Astrocyte (in vitro differentiated cells and primary cell): ENCODE results near the gene ALLC. TPM values are rescaled to one million over a fixed set of nuclear protein-coding genes. Genes with fewer than 3 reads are reported as not detected.
A peak's percentile ranks its signal among the peaks of the same experiment; 100 is the strongest.

Experiments
- DNase-seq: peaks from one replicate; pipeline ENCODE4 v3.0.0-alpha.2; 2010; ENCODE audit warnings: low read depth
- FAIRE-seq: peaks from 2 replicates; lab custom pipeline; 2011; peaks lifted over from hg19 to GRCh38; lab: Jason Lieb, UNC
- H2AFZ ChIP-seq: 2 replicates; pipeline ENCODE4 v1.6.0; 2012; ENCODE audit warnings: low read depth, low read length, inconsistent platforms
- H3K27ac ChIP-seq: 2 replicates; pipeline ENCODE4 v1.5.1; 2011; ENCODE audit warnings: low read depth, low read length, inconsistent platforms
- H3K27me3 ChIP-seq: 2 replicates; pipeline ENCODE4 v1.6.0; 2011; ENCODE audit warnings: low read length, inconsistent platforms; ENCODE audit not compliant: insufficient read depth
- H3K36me3 ChIP-seq: 2 replicates; pipeline ENCODE4 v1.5.1; 2011; ENCODE audit warnings: low read length, inconsistent platforms; ENCODE audit not compliant: insufficient read depth
- H3K4me1 ChIP-seq: 2 replicates; pipeline ENCODE4 v1.5.1; 2011; ENCODE audit warnings: low read length, inconsistent platforms; ENCODE audit not compliant: insufficient read depth
- H3K4me2 ChIP-seq: 2 replicates; pipeline ENCODE4 v1.6.0; 2012; ENCODE audit warnings: low read length, inconsistent platforms
- H3K4me3 ChIP-seq: 2 replicates; pipeline ENCODE4 v1.5.1; 2011; ENCODE audit warnings: low read depth, mild to moderate bottlenecking, low read length, inconsistent platforms; ENCODE audit not compliant: insufficient read depth
- H3K79me2 ChIP-seq: 2 replicates; pipeline ENCODE4 v1.6.0; 2012; ENCODE audit warnings: mild to moderate bottlenecking, low read length, inconsistent platforms; ENCODE audit not compliant: insufficient read depth
- H3K9ac ChIP-seq: 2 replicates; pipeline ENCODE4 v1.6.0; 2012; ENCODE audit warnings: mild to moderate bottlenecking, low read length, inconsistent platforms
- H3K9me3 ChIP-seq: 2 replicates; pipeline ENCODE4 v1.5.1; 2012; ENCODE audit warnings: low read depth, mild to moderate bottlenecking, low read length, inconsistent platforms; ENCODE audit not compliant: insufficient read depth
- H4K20me1 ChIP-seq: 2 replicates; pipeline ENCODE4 v1.6.0; 2012; ENCODE audit warnings: low read length, inconsistent platforms; ENCODE audit not compliant: insufficient read depth
- H3K27ac Mint-ChIP-seq: one replicate; pipeline ENCODE4 v1.8.0; 2021; ENCODE audit warnings: mild to moderate bottlenecking, mixed read lengths; ENCODE audit not compliant: unreplicated experiment
- H3K27me3 Mint-ChIP-seq: one replicate; pipeline ENCODE4 v1.8.0; 2021; ENCODE audit warnings: low read depth, mixed read lengths; ENCODE audit not compliant: unreplicated experiment
- H3K36me3 Mint-ChIP-seq: one replicate; pipeline ENCODE4 v1.8.0; 2021; ENCODE audit warnings: low read depth, mixed read lengths; ENCODE audit not compliant: unreplicated experiment
- H3K4me1 Mint-ChIP-seq: one replicate; pipeline ENCODE4 v1.8.0; 2021; ENCODE audit warnings: low read depth, mixed read lengths; ENCODE audit not compliant: unreplicated experiment
- H3K4me3 Mint-ChIP-seq: one replicate; pipeline ENCODE4 v1.8.0; 2021; ENCODE audit warnings: mild to moderate bottlenecking, moderate library complexity, mixed read lengths; ENCODE audit not compliant: unreplicated experiment
- H3K9me3 Mint-ChIP-seq: one replicate; pipeline ENCODE4 v1.8.0; 2021; ENCODE audit warnings: mild to moderate bottlenecking, mixed read lengths; ENCODE audit not compliant: unreplicated experiment
- CTCF ChIP-seq: IDR thresholded peaks from 2 replicates; pipeline ENCODE4 v1.5.1; 2011; ENCODE audit warnings: low read depth, mild to moderate bottlenecking, inconsistent platforms, low read length, moderate library complexity; ENCODE audit not compliant: insufficient read depth
- EZH2 ChIP-seq: IDR thresholded peaks from 2 replicates; pipeline ENCODE4 v1.6.1; 2012; ENCODE audit warnings: mild to moderate bottlenecking, low read length, inconsistent platforms; ENCODE audit not compliant: insufficient read depth
- total RNA-seq: library from RNA; stranded (reverse); gene quantifications from 2 replicates; pipeline ENCODE4 v1.2.1, GENCODE V29; 2021

Gene ALLC
- total RNA-seq, 1 donor from 2014 or later: not detected

GRCh38 chr2:3737128-3737527 lies 79.1 kb downstream of the ALLC start:
- Histone ChIP-seq H4K20me1 (no peaks in the 10 kb centered on the region), H3K9me3 (no peaks in the 10 kb centered on the region), H3K4me2 (no peak overlapping the region), H3K36me3 (no peaks in the 10 kb centered on the region), H3K27me3 (peaks cover 3% of the 10 kb centered on the region), H3K4me1 (no peaks in the 10 kb centered on the region), H3K79me2 (no peaks in the 10 kb centered on the region), H3K9ac (no peak overlapping the region), H2AFZ (no peak overlapping the region), H3K4me3 (no peak overlapping the region), H3K27ac (no peak overlapping the region)
- Mint-ChIP-seq H3K36me3 (no peaks in the 10 kb centered on the region), H3K27me3 (peaks cover 10% of the 10 kb centered on the region), H3K4me3 (no peak overlapping the region), H3K4me1 (no peaks in the 10 kb centered on the region), H3K9me3 (no peaks in the 10 kb centered on the region), H3K27ac (no peak overlapping the region)
- FAIRE-seq (no peak), DNase-seq (no peak)
- TF ChIP-seq CTCF (no peak), EZH2 (no peak)

- FAIRE-seq (no peak), DNase-seq (no peak)
- Mint-ChIP-seq H3K36me3 (no peaks in the 10 kb centered on the region), H3K27ac (no peak overlapping the region), H3K4me1 (no peaks in the 10 kb centered on the region), H3K9me3 (peaks cover 3% of the 10 kb centered on the region), H3K27me3 (peaks cover 6% of the 10 kb centered on the region), H3K4me3 (no peak overlapping the region)
- H3K36me3 ChIP-seq: no peaks in the 10 kb centered on the region
- no peak overlapping the region for H3K27ac ChIP-seq
- no peaks in the 10 kb centered on the region for H3K9me3 ChIP-seq
- peaks cover 3% of the 10 kb centered on the region for H3K27me3 ChIP-seq
- H3K79me2 ChIP-seq: no peaks in the 10 kb centered on the region
- H2AFZ ChIP-seq: no peak overlapping the region
- H3K4me1 ChIP-seq: no peaks in the 10 kb centered on the region
- H3K4me3 ChIP-seq: no peak overlapping the region
- no peaks in the 10 kb centered on the region for H4K20me1 ChIP-seq
- no peak for TF ChIP-seq EZH2
- TF ChIP-seq CTCF: peak; percentile 51
- no peak overlapping the region for H3K4me2 ChIP-seq
- no peak overlapping the region for H3K9ac ChIP-seq
Observed at GRCh38 chr2:3738454-3738853, 80.5 kb downstream of the ALLC start.

GRCh38 chr2:3739313-3739712 lies 81.3 kb downstream of the ALLC start:
- Mint-ChIP-seq H3K4me1 (no peaks in the 10 kb centered on the region), H3K36me3 (no peaks in the 10 kb centered on the region), H3K9me3 (peaks cover 5% of the 10 kb centered on the region), H3K4me3 (no peak overlapping the region), H3K27ac (no peak overlapping the region), H3K27me3 (peaks cover 6% of the 10 kb centered on the region)
- H3K27me3 ChIP-seq: peaks cover 3% of the 10 kb centered on the region
- FAIRE-seq: no peak
- no peak overlapping the region for H3K4me3 ChIP-seq
- no peaks in the 10 kb centered on the region for H3K79me2 ChIP-seq
- no peak overlapping the region for H3K4me2 ChIP-seq
- TF ChIP-seq EZH2 (no peak), CTCF (no peak)
- H3K9me3 ChIP-seq: no peaks in the 10 kb centered on the region
- DNase-seq: no peak
- no peak overlapping the region for H3K9ac ChIP-seq
- H4K20me1 ChIP-seq: no peaks in the 10 kb centered on the region
- no peaks in the 10 kb centered on the region for H3K4me1 ChIP-seq
- H3K27ac ChIP-seq: no peak overlapping the region
- H3K36me3 ChIP-seq: no peaks in the 10 kb centered on the region
- H2AFZ ChIP-seq: no peak overlapping the region
